Natural killer cell (primary cell): ENCODE results near the gene MTG2. TPM values are rescaled to one million over a fixed set of nuclear protein-coding genes. Genes with fewer than 3 reads are reported as not detected.
A peak's percentile ranks its signal among the peaks of the same experiment; 100 is the strongest.

Source experiments
- ATAC-seq, 3 donors: fragments of 150-1000 bp in 2 of 3; fragments of 200-7000 bp in 1 of 3; cut with Tn5 transposase; 1 replicate in 1 of 3; 2 replicates in 2 of 3; pipeline ENCODE4 v1.10.0; 2021; ENCODE audit warnings: mild to moderate bottlenecking in 2 of 3, moderate library complexity in 2 of 3
- DNase-seq, 2 donors: peaks; one replicate each; pipeline versions ENCODE4 v3.0.0 to v3.0.0-alpha.2; 2013 to 2021; ENCODE audit warnings: mixed read lengths in 1 of 2
- H3K27ac ChIP-seq: one replicate; pipeline ENCODE4 v1.5.1; 2013; ENCODE audit warnings: mild to moderate bottlenecking, low read length
- H3K27me3 ChIP-seq: one replicate; pipeline ENCODE4 v1.6.1; 2013; ENCODE audit warnings: low read length; ENCODE audit not compliant: control insufficient read depth, insufficient read depth
- H3K36me3 ChIP-seq: one replicate; pipeline ENCODE4 v1.6.1; 2013; ENCODE audit warnings: low read length; ENCODE audit not compliant: control insufficient read depth, insufficient read depth
- H3K4me1 ChIP-seq: one replicate; pipeline ENCODE4 v1.6.1; 2013; ENCODE audit warnings: low read length; ENCODE audit not compliant: control insufficient read depth, insufficient read depth
- H3K4me3 ChIP-seq: one replicate; pipeline ENCODE4 v1.5.1; 2013; ENCODE audit warnings: low read length
- H3K9me3 ChIP-seq: one replicate; pipeline ENCODE4 v1.6.1; 2013; ENCODE audit warnings: low read length; ENCODE audit not compliant: control insufficient read depth, insufficient read depth
- H3K27ac Mint-ChIP-seq, 2 donors: one replicate each; pipeline ENCODE4 v1.8.0; 2022; ENCODE audit warnings: mild to moderate bottlenecking in 2 of 2, mixed read lengths in 2 of 2, moderate library complexity in 1 of 2
- H3K27me3 Mint-ChIP-seq, 2 donors: one replicate each; pipeline ENCODE4 v1.8.0; 2022; ENCODE audit warnings: low read depth in 2 of 2, mixed read lengths in 2 of 2
- H3K36me3 Mint-ChIP-seq: one replicate; pipeline ENCODE4 v1.8.0; 2022; ENCODE audit warnings: mixed read lengths
- H3K4me1 Mint-ChIP-seq, 2 donors: one replicate each; pipeline ENCODE4 v1.8.0; 2022; ENCODE audit warnings: mixed read lengths in 2 of 2
- H3K4me3 Mint-ChIP-seq: one replicate; pipeline ENCODE4 v1.8.0; 2022; ENCODE audit warnings: mild to moderate bottlenecking, moderate library complexity, mixed read lengths
- H3K9me3 Mint-ChIP-seq, 2 donors: one replicate each; pipeline ENCODE4 v1.8.0; 2022; ENCODE audit warnings: mixed read lengths in 2 of 2
- CTCF ChIP-seq: fragments of 200-600 bp; IDR thresholded peaks from one replicate; pipeline ENCODE4 v1.8.0; 2022; ENCODE audit warnings: antibody characterized with exemption
- WGBS: methylation state at CpG from one replicate; pipeline ENCODE4 v1.1.7; 2013; ENCODE audit warnings: missing lambda C conversion rate; ENCODE audit not compliant: insufficient coverage; 5-methylcytosine and 5-hydroxymethylcytosine counted together
- intact Hi-C: fragments of 100-400 bp; cut with micrococcal nuclease; formaldehyde crosslinking; loops from one replicate; pipeline ENCODE4 v1.14.2; 2022
- total RNA-seq, 4 donors: library from RNA; stranded (reverse); fragments of 120-200 nt in 1 of 4; gene quantifications; one replicate each; pipeline versions ENCODE4 v1.2.3 to v1.2.4, GENCODE V29; 2013 to 2022

Gene MTG2
- total RNA-seq, 3 donors from 2014 or later (not counting 1 experiment from before 2014, with no cell fraction given) = 16.8 to 25.8 (median 25.3) TPM

- ATAC-seq = peak; percentile 32 to 40 (median 37)
- Histone ChIP-seq H3K27ac (peak overlapping the region; percentile 63), H3K4me3 (no peak overlapping the region), H3K27me3 (no peaks in the 10 kb centered on the region), H3K36me3 (peaks cover 10% of the 10 kb centered on the region), H3K9me3 (no peaks in the 10 kb centered on the region), H3K4me1 (peaks cover 69% of the 10 kb centered on the region)
- H3K27me3 Mint-ChIP-seq = no peaks in the 10 kb centered on the region
- DNase-seq = no peak
- intact Hi-C loops = no loop called here
- H3K9me3 Mint-ChIP-seq = no peaks in the 10 kb centered on the region
- no peak for TF ChIP-seq CTCF
- WGBS = 56% methylated on average over 18 of the region's 21 CpGs
- peak overlapping the region; percentile 87 for H3K4me3 Mint-ChIP-seq
- H3K27ac Mint-ChIP-seq = peak overlapping the region; percentile 85 to 86
- H3K36me3 Mint-ChIP-seq = no peaks in the 10 kb centered on the region
- peaks cover 72 to 76% of the 10 kb centered on the region in 2 donors for H3K4me1 Mint-ChIP-seq
Measured at GRCh38 chr20:62243906-62244515, 61.2 kb downstream of the MTG2 start.

- peak overlapping the region; percentile 85 to 86 for H3K27ac Mint-ChIP-seq
- Histone ChIP-seq H3K9me3 (no peaks in the 10 kb centered on the region), H3K4me3 (no peak overlapping the region), H3K36me3 (peaks cover 10% of the 10 kb centered on the region), H3K4me1 (peaks cover 63% of the 10 kb centered on the region), H3K27ac (peak overlapping the region; percentile 63), H3K27me3 (no peaks in the 10 kb centered on the region)
- no peak for TF ChIP-seq CTCF
- peak overlapping the region; percentile 87 for H3K4me3 Mint-ChIP-seq
- WGBS = 43% methylated on average over 17 of the region's 17 CpGs
- intact Hi-C loops = no loop called here
- H3K4me1 Mint-ChIP-seq = peaks cover 66 to 72% of the 10 kb centered on the region in 2 donors
- no peaks in the 10 kb centered on the region for H3K9me3 Mint-ChIP-seq
- ATAC-seq = peak; percentile 59 to 73 (median 70)
- no peaks in the 10 kb centered on the region for H3K27me3 Mint-ChIP-seq
- peak in 1 of 2 donors; percentile 35 for DNase-seq
- no peaks in the 10 kb centered on the region for H3K36me3 Mint-ChIP-seq
Measured at GRCh38 chr20:62244644-62245108, 61.8 kb downstream of the MTG2 start.

DNA sequence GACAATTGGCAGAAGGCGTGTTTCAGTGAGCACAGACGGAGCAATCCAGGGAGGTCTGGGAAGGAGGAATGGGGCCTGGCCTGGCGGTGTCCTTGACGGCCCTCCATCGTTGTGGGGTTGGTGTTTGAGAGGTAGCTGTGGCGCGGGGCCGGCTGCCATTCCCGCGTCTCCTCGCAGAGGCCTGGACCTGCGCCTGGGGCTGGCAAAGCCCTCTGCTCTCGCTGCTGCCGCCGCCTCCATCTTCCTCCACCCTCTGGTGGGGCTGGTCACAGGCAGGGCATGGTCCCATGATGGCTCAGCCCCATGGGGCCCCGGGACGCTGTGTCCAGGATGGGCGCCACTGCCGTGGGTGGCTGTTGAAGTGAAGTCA is 63.1 kb downstream of the MTG2 start:
- Mint-ChIP-seq H3K4me3 (peak overlapping the region; percentile 87), H3K27ac (peak overlapping the region; percentile 16 to 86), H3K27me3 (no peaks in the 10 kb centered on the region), H3K9me3 (no peaks in the 10 kb centered on the region), H3K36me3 (no peaks in the 10 kb centered on the region), H3K4me1 (peaks cover 62 to 69% of the 10 kb centered on the region in 2 donors)
- Histone ChIP-seq H3K9me3 (no peaks in the 10 kb centered on the region), H3K27me3 (no peaks in the 10 kb centered on the region), H3K4me3 (no peak overlapping the region), H3K4me1 (peaks cover 57% of the 10 kb centered on the region), H3K36me3 (peaks cover 10% of the 10 kb centered on the region), H3K27ac (peak overlapping the region; percentile 13)
- WGBS = 92% methylated on average over 19 of the region's 19 CpGs
- DNase-seq = no peak
- no peak for TF ChIP-seq CTCF
- intact Hi-C loops = no loop called here
- ATAC-seq = peak in 1 of 3 donors; percentile 9

DNA sequence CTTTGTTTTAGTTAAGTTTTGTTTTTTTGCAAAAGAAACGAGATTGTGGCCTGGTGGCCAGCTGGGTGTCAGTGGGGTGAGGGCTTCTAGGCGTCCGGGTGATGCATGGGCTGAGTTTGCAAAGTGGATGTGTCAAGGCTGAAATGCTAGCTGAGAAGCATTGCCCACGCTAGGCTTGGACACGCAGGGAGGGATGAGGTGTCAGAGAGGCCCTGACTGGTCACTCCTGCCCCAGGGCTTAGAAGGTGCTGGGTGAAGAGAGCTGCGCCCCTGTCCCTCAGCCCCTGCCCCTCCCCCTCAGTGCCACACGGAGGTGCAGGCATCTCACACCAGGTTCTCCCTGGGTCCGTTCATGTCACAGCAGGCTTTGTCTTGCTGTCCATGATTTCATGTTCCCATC is 63.6 kb downstream of the MTG2 start:
- peak in 1 of 3 donors; percentile 45 for ATAC-seq
- no peak for TF ChIP-seq CTCF
- Histone ChIP-seq H3K4me3 (no peak overlapping the region), H3K4me1 (peaks cover 54% of the 10 kb centered on the region), H3K27me3 (no peaks in the 10 kb centered on the region), H3K9me3 (no peaks in the 10 kb centered on the region), H3K36me3 (peaks cover 10% of the 10 kb centered on the region), H3K27ac (no peak overlapping the region)
- H3K27me3 Mint-ChIP-seq = no peaks in the 10 kb centered on the region
- DNase-seq = no peak
- H3K4me3 Mint-ChIP-seq = peak overlapping the region; percentile 87
- H3K36me3 Mint-ChIP-seq = no peaks in the 10 kb centered on the region
- no peaks in the 10 kb centered on the region for H3K9me3 Mint-ChIP-seq
- intact Hi-C loops = no loop called here
- H3K4me1 Mint-ChIP-seq = peaks cover 60 to 66% of the 10 kb centered on the region in 2 donors
- H3K27ac Mint-ChIP-seq = peak overlapping the region; percentile 16 to 86
- 67% methylated on average over 8 of the region's 8 CpGs for WGBS
